Vagina (tissue), 2 donors: ENCODE results near the gene KRTDAP. TPM values are rescaled to one million over a fixed set of nuclear protein-coding genes. Genes with fewer than 3 reads are reported as not detected.
"Not testable (repeated sequence)": the region's sequence is repeated elsewhere in the genome, so short reads cannot be mapped to it uniquely, and the experiment has no call there.

ENCODE experiments used
- DNase-seq, 2 donors: peaks; one replicate each; pipeline ENCODE4 v3.0.0-alpha.2; 2017; ENCODE audit errors: extremely low spot score in 2 of 2
- H3K27ac ChIP-seq: fragments of 200-600 bp; sonication (generic); one replicate; pipeline ENCODE4 v1.5.1; 2019
- H3K27me3 ChIP-seq: fragments of 200-600 bp; sonication (generic); one replicate; pipeline ENCODE4 v1.5.1; 2019
- H3K36me3 ChIP-seq, 2 donors: fragments of 200-600 bp; sonication (generic); one replicate each; pipeline ENCODE4 v1.5.1; 2017 to 2019
- H3K4me1 ChIP-seq: fragments of 200-600 bp; sonication (generic); one replicate; pipeline ENCODE4 v1.5.1; 2019
- H3K4me3 ChIP-seq, 2 donors: fragments of 200-600 bp; sonication (generic); 1 replicate in 1 of 2; 2 replicates in 1 of 2; pipeline ENCODE4 v1.5.1; 2016 to 2019
- H3K9me3 ChIP-seq: fragments of 200-600 bp; sonication (generic); one replicate; pipeline ENCODE4 v1.5.1; 2019
- POLR2A ChIP-seq, 2 donors: fragments of 450-650 bp; IDR thresholded peaks; one replicate each; pipeline ENCODE4 v1.6.1; 2017; ENCODE audit warnings: antibody characterized with exemption in 2 of 2, mild to moderate bottlenecking in 2 of 2, moderate library complexity in 2 of 2
- POLR2AphosphoS5 ChIP-seq, 2 donors: sonication (generic); formaldehyde crosslinking; IDR thresholded peaks; one replicate each; pipeline ENCODE4 v1.9.0; 2017; ENCODE audit warnings: antibody characterized with exemption in 2 of 2, mild to moderate bottlenecking in 2 of 2, low read depth in 1 of 2; ENCODE audit not compliant: insufficient read depth in 1 of 2
- intact Hi-C: fragments of 100-400 bp; cut with DNase I; formaldehyde crosslinking; loops from one replicate; pipeline ENCODE4 v1.15.1; 2023
- total RNA-seq: library from RNA; depleted of rRNA; stranded (reverse); fragments of >200 nt; gene quantifications from one replicate; pipeline ENCODE4 v1.2.3, GENCODE V29; 2016
- TF ChIP-seq, protein P1 (sequence below), 3 experiments: fragments of 450-650 bp in 2 of 3; fragments of 200-600 bp in 1 of 3; sonication (generic) in 1 of 3; IDR thresholded peaks; one replicate each; pipeline ENCODE4 v1.5.1; 2017 to 2019; ENCODE audit warnings: antibody characterized with exemption in 3 of 3, mild to moderate bottlenecking in 2 of 3, moderate library complexity in 2 of 3

Gene KRTDAP
- total RNA-seq, 1 donor from 2014 or later, result 687 TPM

- Histone ChIP-seq H3K27me3 (no peaks in the 10 kb centered on the region), H3K9me3 (no peaks in the 10 kb centered on the region), H3K4me1 (peaks cover 8% of the 10 kb centered on the region), H3K4me3 (no peak overlapping the region), H3K27ac (no peak overlapping the region), H3K36me3 (no peaks in the 10 kb centered on the region)
- DNase-seq, result no peak
- TF ChIP-seq, protein P1, sequence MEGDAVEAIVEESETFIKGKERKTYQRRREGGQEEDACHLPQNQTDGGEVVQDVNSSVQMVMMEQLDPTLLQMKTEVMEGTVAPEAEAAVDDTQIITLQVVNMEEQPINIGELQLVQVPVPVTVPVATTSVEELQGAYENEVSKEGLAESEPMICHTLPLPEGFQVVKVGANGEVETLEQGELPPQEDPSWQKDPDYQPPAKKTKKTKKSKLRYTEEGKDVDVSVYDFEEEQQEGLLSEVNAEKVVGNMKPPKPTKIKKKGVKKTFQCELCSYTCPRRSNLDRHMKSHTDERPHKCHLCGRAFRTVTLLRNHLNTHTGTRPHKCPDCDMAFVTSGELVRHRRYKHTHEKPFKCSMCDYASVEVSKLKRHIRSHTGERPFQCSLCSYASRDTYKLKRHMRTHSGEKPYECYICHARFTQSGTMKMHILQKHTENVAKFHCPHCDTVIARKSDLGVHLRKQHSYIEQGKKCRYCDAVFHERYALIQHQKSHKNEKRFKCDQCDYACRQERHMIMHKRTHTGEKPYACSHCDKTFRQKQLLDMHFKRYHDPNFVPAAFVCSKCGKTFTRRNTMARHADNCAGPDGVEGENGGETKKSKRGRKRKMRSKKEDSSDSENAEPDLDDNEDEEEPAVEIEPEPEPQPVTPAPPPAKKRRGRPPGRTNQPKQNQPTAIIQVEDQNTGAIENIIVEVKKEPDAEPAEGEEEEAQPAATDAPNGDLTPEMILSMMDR (IDR thresholded peaks at IDR 0.05), result no peak
- no peak for TF ChIP-seq POLR2AphosphoS5 (IDR thresholded peaks at IDR 0.05; ENCODE audit: insufficient read depth in 1 of 2, low read depth in 1 of 2)
- no peak for TF ChIP-seq POLR2A (IDR thresholded peaks at IDR 0.05)
- intact Hi-C loops, result no loop called here
Measured at GRCh38 chr19:35462476-35462953, 27.7 kb downstream of the KRTDAP start.

DNA sequence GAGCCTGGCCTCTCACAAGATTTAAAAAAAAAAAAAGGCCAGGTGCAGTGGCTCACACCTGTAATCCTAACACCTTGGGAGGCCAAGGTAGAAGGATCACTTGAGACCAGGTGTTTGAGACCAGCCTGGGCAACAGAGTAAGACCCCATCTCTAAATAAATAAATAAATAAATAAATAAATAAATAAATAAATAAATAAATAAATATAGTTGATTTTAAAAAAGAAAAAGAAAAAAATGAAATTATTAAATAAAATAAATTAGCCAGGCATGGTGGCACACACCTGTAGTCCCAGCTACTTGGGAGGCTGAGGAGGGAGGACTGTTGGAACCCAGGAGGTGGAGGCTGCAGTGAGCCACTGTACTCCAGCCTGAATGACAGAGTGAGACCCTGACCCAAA, 28.5 kb downstream of the KRTDAP start:
- intact Hi-C loops, H3K4me3 ChIP-seq, H3K36me3 ChIP-seq, H3K4me1 ChIP-seq, H3K27ac ChIP-seq, H3K27me3 ChIP-seq, H3K9me3 ChIP-seq, DNase-seq: not testable (repeated sequence)

DNA sequence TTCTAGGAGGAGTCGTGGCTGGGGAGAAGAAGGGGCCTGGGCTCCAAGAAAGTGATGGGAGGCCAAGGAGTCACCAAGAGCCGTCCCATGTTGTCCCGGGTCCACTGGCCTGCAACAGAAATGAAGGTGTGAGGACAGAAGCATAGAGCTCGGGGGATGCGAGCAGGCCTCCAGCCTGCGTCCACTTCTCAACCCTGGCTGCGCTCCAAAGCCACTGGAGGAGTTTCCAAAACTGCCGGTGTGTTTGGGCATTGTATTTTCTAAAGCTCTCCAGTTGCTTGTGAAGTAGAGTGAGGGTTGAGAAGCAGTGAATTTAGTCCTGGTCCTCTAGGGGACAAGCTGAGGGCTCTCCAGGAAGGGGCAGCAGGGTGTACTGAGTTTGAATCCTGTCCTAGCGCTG, 29.2 kb downstream of the KRTDAP start:
- peaks cover 8% of the 10 kb centered on the region for H3K4me1 ChIP-seq
- intact Hi-C loops, result no loop called here

DNA sequence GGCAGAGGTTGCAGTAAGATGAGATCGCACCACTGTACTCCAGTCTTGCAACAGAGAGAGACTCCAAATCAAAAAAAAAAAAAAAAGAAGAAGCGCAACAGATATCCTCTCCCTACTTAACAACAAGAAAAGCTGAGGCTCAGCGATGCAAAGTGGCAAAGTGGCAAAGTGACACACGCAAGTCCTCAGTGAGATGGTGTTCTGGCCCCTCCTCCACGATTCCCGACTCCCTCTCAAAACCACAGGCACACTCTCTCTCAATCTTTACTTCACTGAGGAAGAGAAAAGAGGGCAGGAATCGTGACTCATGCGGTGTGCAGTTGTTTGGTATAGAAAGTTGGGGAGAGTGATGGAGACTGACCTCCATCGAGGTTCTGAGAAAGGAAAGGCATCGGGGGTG, 29.7 kb downstream of the KRTDAP start:
- intact Hi-C loops, result no loop called here
- Histone ChIP-seq H3K36me3 (no peaks in the 10 kb centered on the region), H3K27me3 (no peaks in the 10 kb centered on the region), H3K27ac (no peak overlapping the region), H3K9me3 (no peaks in the 10 kb centered on the region), H3K4me3 (no peak overlapping the region), H3K4me1 (peaks cover 8% of the 10 kb centered on the region)
- no peak for DNase-seq
- TF ChIP-seq, protein P1 (IDR thresholded peaks at IDR 0.05), result no peak
- TF ChIP-seq POLR2A (IDR thresholded peaks at IDR 0.05), result no peak
- no peak for TF ChIP-seq POLR2AphosphoS5 (IDR thresholded peaks at IDR 0.05; ENCODE audit: insufficient read depth in 1 of 2, low read depth in 1 of 2)

More for the DNA sequence above, 29.2 kb downstream of the KRTDAP start:
- TF ChIP-seq, protein P1 (IDR thresholded peaks at IDR 0.05), result no peak
- no peak for TF ChIP-seq POLR2A (IDR thresholded peaks at IDR 0.05)
- no peak for TF ChIP-seq POLR2AphosphoS5 (IDR thresholded peaks at IDR 0.05; ENCODE audit: insufficient read depth in 1 of 2, low read depth in 1 of 2)
- Histone ChIP-seq H3K27ac (no peak overlapping the region), H3K36me3 (no peaks in the 10 kb centered on the region), H3K9me3 (no peaks in the 10 kb centered on the region), H3K27me3 (no peaks in the 10 kb centered on the region), H3K4me3 (no peak overlapping the region)
- DNase-seq, result no peak

DNA sequence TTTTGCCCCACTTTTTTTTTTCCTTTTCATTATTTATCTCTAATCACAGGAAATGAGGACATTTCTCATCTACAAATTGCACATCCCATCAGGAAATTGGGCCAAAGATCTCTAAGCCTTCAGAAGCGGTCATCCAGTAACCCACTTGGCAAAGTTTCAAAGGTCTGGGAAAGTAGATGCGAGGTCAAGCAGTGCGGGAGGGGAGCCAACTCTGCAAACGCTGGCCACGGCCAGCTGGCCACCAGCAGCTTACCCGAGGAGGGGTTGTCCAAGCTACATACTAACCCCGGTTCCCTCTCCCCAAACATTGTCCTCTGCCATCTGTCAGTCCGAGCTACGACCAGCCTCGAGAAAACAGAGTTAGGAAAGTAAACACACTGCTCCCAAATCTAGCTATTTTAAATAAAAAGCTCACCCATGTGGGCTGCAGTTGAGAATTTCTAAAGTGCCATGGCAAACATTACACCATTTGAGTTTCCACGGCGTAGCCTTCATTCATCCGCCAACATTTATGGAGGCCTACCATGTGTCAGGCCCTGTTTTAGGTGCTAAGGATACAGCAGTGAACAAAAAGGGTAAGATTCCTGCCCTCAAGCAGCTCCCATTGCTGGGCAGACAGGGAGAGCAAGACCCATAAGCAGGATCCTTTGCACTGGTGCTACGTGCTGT, 30.7 kb downstream of the KRTDAP start:
- H3K27ac ChIP-seq, result no peak overlapping the region
- intact Hi-C loops, result no loop called here
- H3K4me1 ChIP-seq, result peaks cover 8% of the 10 kb centered on the region
- no peaks in the 10 kb centered on the region for H3K36me3 ChIP-seq
- no peak for DNase-seq
- H3K27me3 ChIP-seq, result no peaks in the 10 kb centered on the region
- no peaks in the 10 kb centered on the region for H3K9me3 ChIP-seq
- H3K4me3 ChIP-seq, result no peak overlapping the region
- TF ChIP-seq, protein P1 (IDR thresholded peaks at IDR 0.05), result no peak
- TF ChIP-seq POLR2A (IDR thresholded peaks at IDR 0.05) (no peak), POLR2AphosphoS5 (IDR thresholded peaks at IDR 0.05; ENCODE audit: insufficient read depth in 1 of 2, low read depth in 1 of 2) (no peak)
